ENCODE measurements around the gene AHR. TPM values are rescaled to one million over a fixed set of nuclear protein-coding genes. Genes with fewer than 3 reads are reported as not detected.

The AHR gene
- total and polyA plus RNA-seq, 2 experiments from 2014 or later = 10.6 to 69.8 TPM

- Histone ChIP-seq H3K4me1 (ENCODE audit: insufficient read depth) (peaks cover 14% of the 10 kb centered on the region), H4K20me1 (ENCODE audit: insufficient read depth, poor library complexity, severe bottlenecking) (no peaks in the 10 kb centered on the region), H3K79me2 (no peaks in the 10 kb centered on the region), H3K27ac (no peak overlapping the region), H3K27me3 (no peaks in the 10 kb centered on the region), H3K4me2 (no peak overlapping the region), H2AFZ (no peak overlapping the region), H3K4me3 (no peak overlapping the region), H3K9me3 (ENCODE audit: low read depth) (no peaks in the 10 kb centered on the region), H3K36me3 (replicated peaks; ENCODE audit: insufficient read depth, low read depth) (no peaks in the 10 kb centered on the region), H3K9me2 (replicated peaks; ENCODE audit: insufficient read depth) (no peaks in the 10 kb centered on the region)
- 95% methylated on average over 2 of the region's 2 CpGs for WGBS (ENCODE audit: low lambda C conversion rate, missing lambda C conversion rate)
- TF ChIP-seq EZH2phosphoT487 (IDR thresholded peaks at IDR 0.05; ENCODE audit: low read depth, severe bottlenecking, unreplicated experiment) (no peak), EZH2 (IDR thresholded peaks at IDR 0.05; ENCODE audit: borderline replicate concordance) (no peak), CTCF (IDR thresholded peaks at IDR 0.05; ENCODE audit: poor library complexity) (no peak)
- DNase-seq (ENCODE audit: low spot score) = no peak
Measured at GRCh38 chr7:17367502-17367901, 69.0 kb downstream of the AHR start.

GRCh38 chr7:17368856-17369524, 70.5 kb downstream of the AHR start:
- Histone ChIP-seq H3K4me2 (no peak overlapping the region), H3K36me3 (replicated peaks; ENCODE audit: insufficient read depth, low read depth) (no peaks in the 10 kb centered on the region), H2AFZ (no peak overlapping the region), H3K27ac (peak overlapping the region; percentile 61), H3K27me3 (no peaks in the 10 kb centered on the region), H3K9me3 (ENCODE audit: low read depth) (no peaks in the 10 kb centered on the region), H4K20me1 (ENCODE audit: insufficient read depth, poor library complexity, severe bottlenecking) (no peaks in the 10 kb centered on the region), H3K4me3 (no peak overlapping the region), H3K4me1 (ENCODE audit: insufficient read depth) (peaks cover 11% of the 10 kb centered on the region), H3K9me2 (replicated peaks; ENCODE audit: insufficient read depth) (no peaks in the 10 kb centered on the region), H3K79me2 (no peaks in the 10 kb centered on the region)
- DNase-seq (ENCODE audit: low spot score) = no peak
- 80% methylated on average over 3 of the region's 3 CpGs for WGBS (ENCODE audit: low lambda C conversion rate, missing lambda C conversion rate)
- TF ChIP-seq EZH2phosphoT487 (IDR thresholded peaks at IDR 0.05; ENCODE audit: low read depth, severe bottlenecking, unreplicated experiment) (no peak), EZH2 (IDR thresholded peaks at IDR 0.05; ENCODE audit: borderline replicate concordance) (no peak), CTCF (IDR thresholded peaks at IDR 0.05; ENCODE audit: poor library complexity) (no peak)

- Histone ChIP-seq H4K20me1 (ENCODE audit: insufficient read depth, poor library complexity, severe bottlenecking) (no peaks in the 10 kb centered on the region), H3K9me3 (ENCODE audit: low read depth) (no peaks in the 10 kb centered on the region), H2AFZ (no peak overlapping the region), H3K4me3 (no peak overlapping the region), H3K27ac (peak overlapping the region; percentile 61), H3K9me2 (replicated peaks; ENCODE audit: insufficient read depth) (no peaks in the 10 kb centered on the region), H3K79me2 (no peaks in the 10 kb centered on the region), H3K4me1 (ENCODE audit: insufficient read depth) (peaks cover 11% of the 10 kb centered on the region), H3K4me2 (peak overlapping the region; percentile 13), H3K27me3 (no peaks in the 10 kb centered on the region), H3K36me3 (replicated peaks; ENCODE audit: insufficient read depth, low read depth) (no peaks in the 10 kb centered on the region)
- 85% methylated on average over 8 of the region's 8 CpGs for WGBS (ENCODE audit: low lambda C conversion rate, missing lambda C conversion rate)
- DNase-seq (ENCODE audit: low spot score) = peak; percentile 74
- no peak for TF ChIP-seq EZH2phosphoT487 (IDR thresholded peaks at IDR 0.05; ENCODE audit: low read depth, severe bottlenecking, unreplicated experiment)
- TF ChIP-seq EZH2 (IDR thresholded peaks at IDR 0.05; ENCODE audit: borderline replicate concordance) = no peak
- TF ChIP-seq CTCF (IDR thresholded peaks at IDR 0.05; ENCODE audit: poor library complexity) = no peak
Measured at GRCh38 chr7:17369691-17370426, 71.4 kb downstream of the AHR start.
